Cerebellar cortex (tissue), 1 donor: Measurements from ENCODE around the gene DYRK1A.

Experiments
- DNase-seq: peaks from one replicate; pipeline ENCODE4 v3.0.0-alpha.2; 2015; ENCODE audit warnings: low spot score

The DYRK1A gene

DNA sequence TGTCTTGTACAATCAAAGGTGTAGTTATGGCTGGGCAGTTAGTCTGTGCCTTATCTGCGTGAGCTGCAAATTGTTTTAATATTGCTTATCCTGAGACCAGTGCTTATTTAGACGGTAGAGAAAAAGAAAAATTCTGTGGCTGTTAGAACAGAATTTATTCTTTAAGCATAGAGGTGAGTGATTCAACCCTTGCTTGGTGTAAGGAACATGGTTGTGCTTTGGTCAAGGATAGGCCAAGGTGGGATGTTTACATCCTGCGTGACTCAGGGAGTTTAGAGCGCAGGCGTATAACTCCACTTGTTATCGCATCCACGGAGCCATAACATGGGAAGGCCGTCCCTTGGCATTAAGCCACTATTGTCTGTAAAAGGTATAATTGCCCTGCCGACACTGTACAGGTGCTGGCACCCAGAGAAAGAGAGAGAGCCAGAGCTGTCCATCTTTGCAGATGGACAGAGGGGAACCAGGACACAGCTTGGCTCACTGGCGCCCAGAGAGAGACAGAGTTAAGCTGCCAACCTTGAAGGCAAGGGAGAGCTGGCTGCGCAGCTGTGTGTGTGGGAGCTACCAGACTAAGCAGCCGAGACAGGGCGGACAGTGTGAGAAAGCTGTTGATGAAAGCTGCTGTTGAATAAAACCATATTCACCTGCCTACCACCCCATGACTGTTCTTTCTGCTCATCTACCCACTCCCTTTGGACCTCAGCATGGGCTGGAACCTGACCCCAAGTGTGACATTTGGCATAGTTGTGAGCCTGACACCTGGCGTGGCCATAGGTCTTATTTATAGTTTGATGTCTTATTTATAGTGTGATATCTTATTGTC lies 200.4 kb downstream of the DYRK1A start:
- DNase-seq, result no peak

DNA sequence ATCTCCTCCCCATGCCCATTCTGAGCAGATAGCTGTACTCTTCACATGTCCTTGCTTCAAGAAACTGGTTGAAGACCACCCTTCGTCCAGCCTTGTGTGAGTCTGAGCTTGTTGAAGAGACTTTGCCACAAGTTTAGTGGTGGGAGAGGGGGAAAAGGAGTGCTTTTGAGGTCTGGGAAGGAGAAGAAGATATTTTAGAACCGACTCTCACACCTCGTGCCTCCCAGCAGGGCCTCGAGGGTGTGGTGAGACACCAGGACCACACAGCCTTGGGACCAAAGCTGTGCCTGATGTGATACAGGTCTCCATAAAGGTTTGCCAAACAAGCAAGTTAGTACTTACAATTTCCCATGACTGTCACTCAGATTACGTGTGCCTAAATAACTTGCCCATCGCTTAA lies 201.8 kb downstream of the DYRK1A start:
- DNase-seq, result no peak

DNA sequence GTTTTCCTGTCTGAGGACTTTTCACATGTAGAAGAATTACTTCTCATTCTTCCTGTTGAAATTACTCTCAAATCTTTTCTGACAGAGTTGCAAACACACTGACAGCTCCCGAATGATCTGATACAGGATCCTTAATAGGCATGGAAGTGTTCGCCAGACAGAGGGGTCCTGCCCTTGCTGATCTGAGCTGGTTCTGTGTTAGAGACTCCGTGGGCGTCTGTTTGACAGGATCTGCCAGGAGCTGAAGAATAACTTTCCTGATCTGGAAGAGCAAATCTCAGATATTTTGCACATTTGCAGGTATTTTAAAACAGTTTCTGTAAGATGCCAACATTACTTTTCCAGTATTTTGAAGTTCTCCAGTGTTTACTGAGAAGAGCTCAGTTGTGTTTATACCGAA lies 202.3 kb downstream of the DYRK1A start:
- no peak for DNase-seq

DNA sequence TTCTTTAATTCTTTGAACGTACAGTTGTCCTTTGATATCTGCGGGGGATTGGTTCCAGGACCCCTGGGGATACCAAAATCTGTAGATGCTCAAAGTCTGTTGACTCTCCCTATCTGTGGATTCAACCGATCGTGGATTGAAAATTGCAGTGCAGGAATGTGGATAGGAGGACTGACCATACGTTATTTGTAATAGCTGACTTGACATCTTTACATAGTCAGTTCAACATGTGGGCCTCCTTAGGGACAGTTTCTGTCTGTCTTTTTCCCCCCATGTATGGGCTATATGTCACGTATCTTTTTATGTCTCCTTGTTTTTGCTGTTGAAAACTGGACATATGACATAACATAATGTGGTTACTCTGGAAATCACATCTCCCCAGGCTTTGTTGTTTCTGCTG lies 204.9 kb downstream of the DYRK1A start:
- no peak for DNase-seq

DNA sequence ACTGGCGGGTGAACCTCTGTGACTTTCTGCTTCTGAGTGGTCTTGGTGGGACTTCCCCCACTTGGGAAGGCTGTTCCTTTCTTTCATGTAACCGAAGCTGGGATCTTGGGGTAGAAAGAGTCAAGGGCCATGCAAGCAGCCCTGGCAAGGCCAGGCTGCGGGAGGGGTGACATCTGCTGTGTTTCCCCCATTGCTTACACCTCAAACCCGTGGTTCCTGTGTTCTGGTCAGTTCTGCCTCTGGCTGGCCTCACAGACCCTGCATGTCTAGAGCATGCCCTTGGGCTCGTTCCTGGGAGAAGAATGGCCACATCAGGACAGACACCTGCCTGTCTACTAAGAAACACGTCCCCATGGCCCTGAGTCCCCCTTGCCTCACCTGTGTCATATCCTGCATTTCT lies 207.7 kb downstream of the DYRK1A start:
- DNase-seq, result no peak

DNA sequence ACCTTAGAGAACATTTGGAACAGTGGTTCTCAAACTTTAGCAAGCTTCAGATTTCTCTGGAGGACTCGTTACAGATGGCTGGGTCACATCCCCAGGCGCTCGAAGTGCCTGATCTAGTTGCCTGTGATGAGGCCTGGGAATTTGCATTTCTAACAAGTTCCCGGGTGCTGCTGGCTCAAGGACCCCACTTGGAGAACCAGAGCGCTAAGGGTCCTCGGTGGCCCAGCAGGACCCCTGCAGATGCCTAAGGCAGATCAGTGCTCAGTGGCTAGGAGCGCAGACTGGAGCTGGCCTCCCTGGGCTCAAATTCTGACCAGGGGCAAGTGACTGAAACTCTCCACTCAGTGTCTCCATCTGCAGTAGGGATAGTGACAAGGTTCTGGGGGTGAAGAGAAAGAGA lies 208.2 kb downstream of the DYRK1A start:
- DNase-seq, result no peak

DNA sequence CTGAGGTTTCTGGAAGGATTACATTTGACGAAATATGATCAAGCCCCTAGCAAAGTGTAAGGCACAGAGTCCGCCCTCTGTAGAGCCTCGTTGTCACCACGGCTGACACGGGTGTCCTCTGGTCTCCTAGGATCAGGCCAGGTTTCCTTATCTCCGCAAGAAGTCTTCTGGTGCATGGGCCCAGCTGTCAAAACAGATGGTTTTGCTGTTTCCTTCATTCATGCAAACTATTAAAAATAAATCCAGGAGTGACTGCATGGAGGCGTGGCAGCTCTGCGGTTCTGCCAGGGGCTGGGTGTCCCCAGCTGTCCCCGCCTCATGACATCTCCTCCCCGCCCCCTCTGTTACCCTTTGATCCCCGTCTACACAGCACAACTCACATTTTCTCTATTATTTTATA lies 209.0 kb downstream of the DYRK1A start:
- DNase-seq, result no peak
